Pulmonary artery endothelial cell (primary cell): Measurements from ENCODE around the gene NR3C2. TPM values are rescaled to one million over a fixed set of nuclear protein-coding genes. Genes with fewer than 3 reads are reported as not detected.

Source experiments
- DNase-seq: peaks from one replicate; pipeline ENCODE4 v3.0.0-alpha.2; 2011; ENCODE audit warnings: low read depth, low spot score
- total RNA-seq: library from RNA; depleted of rRNA; stranded (reverse); fragments of >200 nt; gene quantifications from 2 replicates; pipeline ENCODE4 v1.2.3, GENCODE V29; 2014

The NR3C2 gene
- total RNA-seq, 1 donor from 2014 or later: 7.6 TPM

- no peak for DNase-seq
Measured at GRCh38 chr4:148265627-148266026, 176.6 kb downstream of the NR3C2 start.

GRCh38 chr4:148263802-148264201 lies 178.4 kb downstream of the NR3C2 start:
- no peak for DNase-seq

DNA sequence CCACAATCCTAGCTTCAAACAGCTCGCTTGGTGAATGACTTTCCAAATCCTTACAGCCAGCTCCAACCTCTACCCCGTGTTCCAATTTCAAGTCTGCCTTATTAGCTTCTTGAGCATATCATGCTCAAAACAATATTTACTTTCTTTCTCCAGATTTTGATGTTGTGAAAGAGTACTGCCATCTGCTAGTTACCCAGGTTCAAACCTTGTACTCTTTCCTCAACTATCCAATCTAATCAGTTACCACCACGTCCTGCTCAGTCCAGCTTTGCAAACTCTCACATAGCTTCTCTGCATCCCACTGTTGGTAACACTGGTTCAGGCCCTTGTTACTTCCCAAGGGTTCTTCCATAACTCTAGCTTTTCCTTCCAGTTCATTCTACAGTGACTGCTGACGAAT lies 179.1 kb downstream of the NR3C2 start:
- DNase-seq: no peak

DNA sequence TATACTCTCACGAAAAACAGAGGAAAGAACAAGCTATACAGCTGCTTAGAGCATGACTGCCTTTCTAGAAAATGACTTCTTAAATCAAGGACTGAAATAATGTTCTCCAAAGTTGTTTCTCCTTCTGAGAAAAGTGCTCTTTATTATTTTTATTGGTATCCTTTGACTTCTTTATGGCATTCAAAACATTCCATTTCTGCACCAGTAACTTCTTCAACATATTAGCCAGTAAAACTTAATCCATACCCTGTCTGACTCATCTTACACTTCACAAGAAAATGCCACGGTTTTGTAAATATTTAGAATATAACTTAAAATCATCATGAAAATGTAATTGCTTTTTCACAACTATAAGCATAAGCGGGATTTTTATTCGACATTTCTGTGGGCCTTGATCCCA lies 180.4 kb downstream of the NR3C2 start:
- DNase-seq: no peak

DNA sequence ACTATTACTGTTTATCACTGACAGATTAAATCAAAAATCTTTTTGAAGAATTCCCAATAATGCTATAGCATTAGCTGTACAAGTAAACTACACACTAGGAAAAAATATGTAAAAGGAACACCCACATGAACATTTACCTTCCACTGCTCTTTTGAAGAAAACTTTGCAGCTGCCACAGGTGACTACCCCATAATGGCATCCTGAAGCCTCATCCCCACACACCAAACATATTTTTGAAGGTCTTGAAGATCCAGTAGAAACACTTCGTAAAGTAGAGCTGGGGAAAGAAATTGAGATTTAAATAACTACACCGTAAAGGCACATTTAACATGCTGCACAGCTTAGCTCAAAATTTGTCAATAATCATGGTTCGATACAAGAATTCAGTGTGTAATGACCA lies 182.4 kb downstream of the NR3C2 start:
- no peak for DNase-seq

DNA sequence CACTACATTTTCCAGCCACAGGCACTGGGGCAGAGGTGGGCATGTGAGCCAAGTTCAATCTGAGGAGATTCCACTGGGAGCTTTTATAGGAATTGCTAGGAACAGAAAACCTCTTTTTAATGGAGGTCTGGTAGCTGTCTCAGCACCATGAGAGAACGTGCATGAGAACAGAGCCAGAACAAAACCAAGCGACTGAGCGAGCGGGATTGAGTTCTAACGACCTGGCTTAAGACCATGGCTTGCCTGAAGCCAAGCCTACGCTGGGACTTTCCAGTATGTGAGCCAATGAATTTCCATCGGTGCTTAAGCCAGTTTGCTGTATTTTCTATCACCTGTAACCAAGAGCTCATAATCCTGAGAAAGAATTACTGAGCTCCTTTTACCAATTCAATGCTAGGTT lies 183.7 kb downstream of the NR3C2 start:
- no peak for DNase-seq

- no peak for DNase-seq
Measured at GRCh38 chr4:148255344-148255720, 186.9 kb downstream of the NR3C2 start.

DNA sequence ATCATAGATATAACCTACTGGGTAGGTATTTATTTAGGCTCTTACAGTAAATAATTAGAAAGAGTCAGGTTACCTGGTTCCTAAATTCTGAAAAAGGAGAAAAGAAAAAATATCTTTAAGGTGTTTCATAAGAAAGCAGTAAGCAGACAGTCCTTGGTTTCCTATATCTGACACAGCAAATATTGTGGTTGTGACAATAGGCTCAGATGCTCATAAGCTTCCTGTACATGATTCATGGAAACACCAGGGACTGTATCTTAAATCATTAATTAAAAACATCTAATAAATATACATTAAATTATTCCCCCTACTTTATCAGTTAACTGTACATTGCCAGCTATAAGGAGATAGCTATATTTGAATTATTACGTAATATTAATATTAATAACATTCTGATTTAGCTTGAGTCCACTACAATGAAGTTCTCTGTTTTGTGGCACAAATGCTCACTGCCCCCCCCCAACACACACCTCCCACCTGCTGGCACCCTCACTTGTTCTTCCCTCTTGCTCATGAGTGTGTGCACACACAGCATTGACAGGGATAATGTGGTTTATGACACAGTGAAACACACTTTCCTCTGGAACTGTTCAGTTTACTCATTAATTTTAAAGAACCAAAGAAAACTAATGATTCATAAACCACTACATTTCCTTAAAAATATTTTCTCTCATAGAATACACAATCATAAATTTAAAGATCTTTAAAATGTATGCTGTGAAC lies 187.4 kb downstream of the NR3C2 start:
- DNase-seq: no peak

DNA sequence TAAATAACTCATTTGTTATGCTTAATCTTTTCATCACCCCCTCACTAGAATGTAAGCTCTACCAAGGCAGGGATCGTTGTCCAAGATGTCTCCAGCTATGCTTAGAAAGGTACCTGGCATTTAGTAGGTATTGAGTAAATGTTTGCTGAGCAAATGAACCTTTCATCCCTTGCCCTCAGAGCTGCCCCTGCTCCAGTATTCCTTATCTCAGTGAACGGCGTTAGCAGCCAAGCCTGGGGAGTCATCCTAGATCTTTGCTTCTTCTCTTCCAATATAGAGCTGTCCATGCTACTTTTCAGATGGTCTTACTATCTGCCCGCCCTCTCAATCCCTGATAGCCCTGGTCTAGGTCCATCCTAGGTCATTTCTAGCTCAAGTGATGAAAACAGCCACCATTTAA lies 188.4 kb downstream of the NR3C2 start:
- DNase-seq: no peak

- no peak for DNase-seq
Measured at GRCh38 chr4:148248824-148249223, 193.4 kb downstream of the NR3C2 start.

DNA sequence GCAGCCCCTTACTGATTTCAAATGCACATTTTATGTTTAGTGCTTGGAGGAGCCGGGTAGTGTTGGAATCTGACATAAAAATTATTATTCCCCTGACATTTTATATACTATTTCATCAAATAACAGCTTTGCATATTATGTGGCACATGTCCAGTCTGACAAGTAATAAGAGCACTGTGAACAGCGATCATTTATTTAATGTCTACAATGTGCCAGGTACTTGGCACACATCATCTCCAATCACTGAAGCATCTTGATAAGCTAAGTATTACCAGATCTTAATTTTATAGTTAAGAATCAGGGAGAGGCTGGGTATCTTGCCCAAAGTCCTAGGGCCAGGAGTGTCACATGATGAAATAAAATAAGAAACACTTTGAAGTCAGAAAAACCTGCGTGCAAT lies 197.2 kb downstream of the NR3C2 start:
- DNase-seq: no peak

- no peak for DNase-seq
Measured at GRCh38 chr4:148243837-148244236, 198.4 kb downstream of the NR3C2 start.

DNA sequence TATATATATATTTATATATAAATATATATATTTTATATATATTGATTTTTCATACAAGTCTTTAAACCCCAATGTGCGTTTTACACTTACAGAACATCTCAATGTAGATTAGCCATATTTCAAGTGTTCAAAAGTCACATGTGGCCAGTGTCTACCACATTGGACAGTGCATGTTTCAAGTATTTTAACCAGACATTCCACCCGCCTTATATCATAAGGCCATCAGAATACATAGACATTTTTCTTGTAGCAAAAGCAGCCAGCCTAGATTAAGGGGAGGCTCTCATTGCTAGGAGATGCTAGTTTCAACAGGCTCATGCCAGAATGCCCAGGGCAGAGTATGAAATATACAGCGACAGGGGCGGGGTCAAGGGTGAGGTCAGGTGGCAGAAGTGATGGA lies 202.0 kb downstream of the NR3C2 start:
- DNase-seq: no peak

- DNase-seq: no peak
Measured at GRCh38 chr4:148239494-148239985, 202.7 kb downstream of the NR3C2 start.

DNA sequence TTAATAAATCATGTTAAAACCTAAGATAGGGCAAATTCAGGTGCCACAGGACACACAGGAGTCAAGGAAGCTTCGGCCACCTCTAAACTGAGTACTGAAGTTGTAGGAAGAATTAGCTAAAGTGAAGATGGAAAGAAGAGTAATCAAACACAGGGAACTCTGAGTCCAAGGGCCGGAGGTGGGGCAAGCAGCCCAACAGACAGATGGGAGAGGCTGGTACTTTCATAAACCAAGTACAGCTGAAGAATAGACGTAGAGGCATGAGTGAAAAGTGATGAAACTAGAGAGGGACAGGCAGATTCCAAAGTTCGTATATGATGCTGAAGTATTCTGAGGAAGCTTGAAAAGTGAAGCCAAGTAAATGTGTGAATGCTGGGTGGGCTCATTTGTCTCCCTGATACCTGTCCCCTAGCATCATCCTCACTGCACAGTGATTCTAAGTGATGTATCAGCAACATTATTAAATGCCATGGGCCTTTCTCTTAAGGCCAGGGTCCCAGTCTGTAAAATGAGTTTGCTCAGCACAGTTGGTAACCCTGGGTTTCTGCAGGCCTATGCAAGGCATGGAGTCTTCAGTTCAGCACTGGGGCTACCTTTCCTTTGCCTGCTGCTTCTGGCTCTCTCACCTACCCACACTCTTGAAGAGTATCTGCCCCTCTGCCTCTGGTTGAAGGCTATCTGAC lies 203.3 kb downstream of the NR3C2 start:
- DNase-seq: no peak

GRCh38 chr4:148238086-148238485 lies 204.1 kb downstream of the NR3C2 start:
- no peak for DNase-seq

GRCh38 chr4:148235809-148236208 lies 206.4 kb downstream of the NR3C2 start:
- DNase-seq: no peak

DNA sequence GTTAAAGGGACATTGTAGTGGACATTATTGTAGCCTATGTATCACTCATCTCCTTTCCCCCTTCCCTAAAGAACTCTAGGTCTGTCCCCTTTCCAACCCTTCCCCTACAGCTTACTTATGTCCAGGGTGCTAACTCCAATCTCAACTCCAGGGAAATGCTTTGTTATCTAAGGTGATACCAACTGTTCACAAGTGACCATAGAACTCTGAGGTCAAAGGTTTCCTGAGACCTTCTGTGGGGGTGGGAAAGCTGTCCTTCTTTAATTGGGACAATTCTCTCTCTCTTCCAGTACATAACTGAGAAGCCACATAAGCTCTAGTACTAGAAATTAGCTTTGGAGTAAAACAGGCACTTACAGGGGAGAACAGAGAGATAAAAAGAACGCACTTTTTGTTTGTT lies 212.4 kb downstream of the NR3C2 start:
- no peak for DNase-seq

DNA sequence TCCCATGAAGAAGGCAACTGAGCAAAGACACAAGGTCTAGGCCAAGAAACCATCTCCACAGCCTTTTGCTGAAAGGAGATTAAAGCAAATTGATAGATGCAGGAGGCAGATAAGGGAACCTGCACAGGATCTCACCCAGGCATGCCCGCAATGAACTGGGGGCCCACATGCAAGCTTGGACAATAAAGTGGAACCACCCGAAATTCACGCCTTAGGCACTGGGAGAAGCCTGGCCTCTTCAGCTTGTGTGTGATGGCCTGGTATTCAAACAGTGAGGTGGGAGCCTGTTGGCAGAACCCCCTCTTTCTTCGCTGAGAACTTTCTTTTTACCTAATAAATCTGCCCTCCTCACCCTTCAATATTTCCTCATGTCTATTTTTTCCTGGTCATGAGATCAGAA lies 213.2 kb downstream of the NR3C2 start:
- DNase-seq: no peak

DNA sequence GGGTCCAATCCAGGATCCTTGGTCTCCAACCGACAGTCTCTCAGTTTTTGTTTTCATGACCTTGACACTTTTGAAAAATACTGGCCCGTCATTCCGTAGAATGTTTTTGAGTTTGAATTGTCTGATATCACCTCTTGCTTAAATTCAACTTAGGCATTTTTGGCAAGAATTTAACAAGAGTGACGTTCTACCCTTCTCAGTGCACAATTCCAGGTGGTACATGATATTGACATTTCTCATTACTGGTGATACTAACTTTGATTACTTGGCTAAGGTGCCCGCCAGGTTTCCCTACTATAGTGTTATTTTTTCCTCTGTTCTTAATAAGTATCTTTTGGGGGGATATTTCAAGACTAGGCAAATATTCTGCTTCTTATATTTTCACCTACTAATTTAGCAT lies 215.1 kb downstream of the NR3C2 start:
- DNase-seq: no peak

- no peak for DNase-seq
Measured at GRCh38 chr4:148226341-148226740, 215.9 kb downstream of the NR3C2 start.

GRCh38 chr4:148225639-148226038 lies 216.6 kb downstream of the NR3C2 start:
- DNase-seq: no peak

DNA sequence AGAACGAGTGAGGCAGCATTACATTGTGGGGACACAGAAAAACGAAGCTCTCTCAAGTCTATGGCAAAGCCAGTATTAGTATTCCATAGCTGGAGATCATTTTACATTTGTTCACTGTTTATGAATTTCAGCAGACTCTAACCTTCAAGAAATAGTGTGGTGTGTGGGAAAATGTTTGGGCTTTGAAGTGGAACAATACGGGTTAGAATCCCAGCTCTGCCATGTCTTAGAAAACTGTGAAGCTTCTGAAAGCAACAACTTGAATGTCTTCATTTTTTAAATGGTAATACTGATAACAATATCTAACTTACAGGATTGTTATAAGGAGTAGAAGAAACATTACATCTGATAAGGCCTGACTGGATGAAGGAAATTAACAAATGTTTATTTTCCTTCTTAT lies 217.7 kb downstream of the NR3C2 start:
- no peak for DNase-seq
